CD14-positive monocyte (primary cell): ENCODE measurements around the gene VWC2L. TPM values are rescaled to one million over a fixed set of nuclear protein-coding genes. Genes with fewer than 3 reads are reported as not detected.

ENCODE experiments used
- DNase-seq, 3 donors: peaks; one replicate each; pipeline ENCODE4 v3.0.0-alpha.2; 2011 to 2022
- H2AFZ ChIP-seq: 2 replicates; pipeline ENCODE4 v1.6.0; 2012; ENCODE audit warnings: mild to moderate bottlenecking, low read depth, low read length, inconsistent platforms; ENCODE audit not compliant: insufficient read depth, poor library complexity, severe bottlenecking
- H3K27ac ChIP-seq, 2 donors: 1 replicate in 1 of 2; 2 replicates in 1 of 2; pipeline ENCODE4 v1.5.1; 2012 to 2013; ENCODE audit warnings: low read length in 2 of 2, control low read depth in 1 of 2, inconsistent platforms in 1 of 2, low read depth in 1 of 2, mild to moderate bottlenecking in 1 of 2
- H3K27me3 ChIP-seq, 2 donors: one replicate each; pipeline versions ENCODE4 v1.6.0 to v1.6.1; 2011 to 2013; ENCODE audit warnings: low read length in 2 of 2; ENCODE audit not compliant: control insufficient read depth in 2 of 2, insufficient read depth in 2 of 2
- H3K36me3 ChIP-seq, 2 donors: replicated peaks in 1 of 2; 1 replicate in 1 of 2; 2 replicates in 1 of 2; pipeline versions ENCODE4 v1.5.1 to v1.6.1; 2012 to 2013; ENCODE audit warnings: low read length in 2 of 2, control low read depth in 1 of 2, inconsistent platforms in 1 of 2, mild to moderate bottlenecking in 1 of 2; ENCODE audit not compliant: insufficient read depth in 2 of 2, control insufficient read depth in 1 of 2
- H3K4me1 ChIP-seq, 2 donors: 1 replicate in 1 of 2; 2 replicates in 1 of 2; pipeline versions ENCODE4 v1.5.1 to v1.6.1; 2012 to 2013; ENCODE audit warnings: low read length in 2 of 2, control low read depth in 1 of 2, inconsistent platforms in 1 of 2, mild to moderate bottlenecking in 1 of 2, moderate library complexity in 1 of 2; ENCODE audit not compliant: insufficient read depth in 2 of 2, control insufficient read depth in 1 of 2
- H3K4me2 ChIP-seq: replicated peaks from 2 replicates; pipeline ENCODE3; 2012; ENCODE audit warnings: low read length, moderate library complexity, mild to moderate bottlenecking; ENCODE audit not compliant: poor library complexity, severe bottlenecking; ENCODE audit errors: extremely low read depth
- H3K4me3 ChIP-seq, 3 experiments: fragments of 200-600 bp in 1 of 3; sonication (generic) in 1 of 3; replicated peaks in 1 of 3; 1 replicate in 2 of 3; 2 replicates in 1 of 3; pipeline ENCODE4 v1.5.1; 2011 to 2013; ENCODE audit warnings: low read length in 3 of 3, mild to moderate bottlenecking in 3 of 3, control low read depth in 2 of 3, low read depth in 2 of 3, inconsistent platforms in 1 of 3, moderate library complexity in 1 of 3
- H3K79me2 ChIP-seq: 2 replicates; pipeline ENCODE4 v1.6.0; 2012; ENCODE audit warnings: mild to moderate bottlenecking, control low read depth, inconsistent platforms, low read length, moderate library complexity; ENCODE audit not compliant: insufficient read depth
- H3K9ac ChIP-seq: 2 replicates; pipeline ENCODE4 v1.6.0; 2017; ENCODE audit warnings: low read length, mild to moderate bottlenecking; ENCODE audit not compliant: insufficient read depth, poor library complexity, severe bottlenecking
- H3K9me3 ChIP-seq, 2 donors: replicated peaks in 1 of 2; 1 replicate in 1 of 2; 2 replicates in 1 of 2; pipeline versions ENCODE4 v1.5.1 to v1.6.1; 2012 to 2013; ENCODE audit warnings: low read length in 2 of 2, control low read depth in 1 of 2; ENCODE audit not compliant: control insufficient read depth in 1 of 2, insufficient read depth in 1 of 2
- H4K20me1 ChIP-seq: 2 replicates; pipeline ENCODE4 v1.6.0; 2012; ENCODE audit warnings: mild to moderate bottlenecking, low read length, control low read depth, moderate library complexity; ENCODE audit not compliant: insufficient read depth
- H3K27ac Mint-ChIP-seq, 7 donors: one replicate each; pipeline ENCODE4 v1.8.0; 2020; ENCODE audit warnings: mild to moderate bottlenecking in 7 of 7, mixed read lengths in 7 of 7, moderate library complexity in 6 of 7, inconsistent platforms in 2 of 7
- H3K27me3 Mint-ChIP-seq, 3 donors: one replicate each; pipeline ENCODE4 v1.8.0; 2021 to 2022; ENCODE audit warnings: low read depth in 3 of 3, mild to moderate bottlenecking in 3 of 3, mixed read lengths in 3 of 3, moderate library complexity in 3 of 3, inconsistent platforms in 1 of 3
- H3K36me3 Mint-ChIP-seq, 2 donors: one replicate each; pipeline ENCODE4 v1.8.0; 2020; ENCODE audit warnings: mixed read lengths in 2 of 2, inconsistent platforms in 1 of 2, mild to moderate bottlenecking in 1 of 2
- H3K4me1 Mint-ChIP-seq: one replicate; pipeline ENCODE4 v1.8.0; 2020; ENCODE audit warnings: mild to moderate bottlenecking, mixed read lengths
- H3K4me3 Mint-ChIP-seq, 2 donors: one replicate each; pipeline ENCODE4 v1.8.0; 2020; ENCODE audit warnings: mild to moderate bottlenecking in 2 of 2, mixed read lengths in 2 of 2, moderate library complexity in 1 of 2
- H3K9me3 Mint-ChIP-seq, 7 donors: one replicate each; pipeline ENCODE4 v1.8.0; 2020 to 2022; ENCODE audit warnings: mixed read lengths in 7 of 7, mild to moderate bottlenecking in 6 of 7, moderate library complexity in 6 of 7, inconsistent platforms in 2 of 7
- WGBS: methylation state at CpG from one replicate; pipeline ENCODE4 v1.1.5; 2013; ENCODE audit warnings: missing lambda C conversion rate; ENCODE audit not compliant: insufficient coverage; 5-methylcytosine and 5-hydroxymethylcytosine counted together
- intact Hi-C, 2 donors: fragments of 100-400 bp; cut with micrococcal nuclease; formaldehyde crosslinking; loops; one replicate each; pipeline versions ENCODE4 v1.15.0 to v1.15.1; 2023
- polyA plus RNA-seq, 3 donors: library from polyadenylated mRNA; depleted of rRNA in 1 of 3; unstranded in 2 of 3; stranded (reverse) in 1 of 3; fragments of 300-500 nt in 2 of 3; fragments of >200 nt in 1 of 3; fragmentation: Illumina TruSeq in 2 of 3; gene quantifications; 1 replicate in 2 of 3; 2 replicates in 1 of 3; pipeline ENCODE4 v1.2.3, GENCODE V29; 2012 to 2021
- TF ChIP-seq, protein P1 (sequence below): fragments of 200-600 bp; IDR thresholded peaks from one replicate; pipeline ENCODE4 v1.8.0; 2022; ENCODE audit warnings: antibody characterized with exemption, mild to moderate bottlenecking

The VWC2L gene
- polyA plus RNA-seq, 3 donors: not detected

DNA sequence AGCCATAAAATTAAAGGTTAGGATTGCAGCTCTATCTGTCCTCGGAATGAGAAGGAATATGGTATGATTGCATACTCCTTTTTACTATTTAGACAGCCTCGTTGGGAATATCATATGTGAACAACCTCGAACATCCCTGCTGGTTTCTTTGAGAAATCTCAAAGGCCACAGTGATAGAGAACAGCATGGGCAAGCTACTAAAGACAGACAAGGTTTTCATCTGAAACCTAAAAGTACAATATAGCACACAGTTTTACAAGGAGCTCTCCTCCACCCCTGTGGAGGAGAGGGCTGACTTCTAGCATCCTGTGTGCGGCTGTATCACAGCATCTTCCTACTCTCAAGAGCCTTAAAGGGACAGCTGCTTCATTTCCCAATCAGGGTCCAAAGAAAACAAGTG is 104.3 kb downstream of the VWC2L start:
- H3K4me3 ChIP-seq: no peak overlapping the region
- H3K27me3 Mint-ChIP-seq: peaks cover 0 to 2% (median 0%) of the 10 kb centered on the region in 3 donors
- no peak for DNase-seq
- H3K9me3 ChIP-seq: no peaks in the 10 kb centered on the region
- H3K27me3 ChIP-seq: no peaks in the 10 kb centered on the region
- H3K79me2 ChIP-seq: no peaks in the 10 kb centered on the region
- H3K27ac Mint-ChIP-seq: no peak overlapping the region
- TF ChIP-seq, protein P1, sequence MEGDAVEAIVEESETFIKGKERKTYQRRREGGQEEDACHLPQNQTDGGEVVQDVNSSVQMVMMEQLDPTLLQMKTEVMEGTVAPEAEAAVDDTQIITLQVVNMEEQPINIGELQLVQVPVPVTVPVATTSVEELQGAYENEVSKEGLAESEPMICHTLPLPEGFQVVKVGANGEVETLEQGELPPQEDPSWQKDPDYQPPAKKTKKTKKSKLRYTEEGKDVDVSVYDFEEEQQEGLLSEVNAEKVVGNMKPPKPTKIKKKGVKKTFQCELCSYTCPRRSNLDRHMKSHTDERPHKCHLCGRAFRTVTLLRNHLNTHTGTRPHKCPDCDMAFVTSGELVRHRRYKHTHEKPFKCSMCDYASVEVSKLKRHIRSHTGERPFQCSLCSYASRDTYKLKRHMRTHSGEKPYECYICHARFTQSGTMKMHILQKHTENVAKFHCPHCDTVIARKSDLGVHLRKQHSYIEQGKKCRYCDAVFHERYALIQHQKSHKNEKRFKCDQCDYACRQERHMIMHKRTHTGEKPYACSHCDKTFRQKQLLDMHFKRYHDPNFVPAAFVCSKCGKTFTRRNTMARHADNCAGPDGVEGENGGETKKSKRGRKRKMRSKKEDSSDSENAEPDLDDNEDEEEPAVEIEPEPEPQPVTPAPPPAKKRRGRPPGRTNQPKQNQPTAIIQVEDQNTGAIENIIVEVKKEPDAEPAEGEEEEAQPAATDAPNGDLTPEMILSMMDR: no peak
- H2AFZ ChIP-seq: no peak overlapping the region
- H3K4me3 Mint-ChIP-seq: no peak overlapping the region
- H3K4me1 Mint-ChIP-seq: no peaks in the 10 kb centered on the region
- no peak overlapping the region for H3K4me2 ChIP-seq
- H4K20me1 ChIP-seq: no peaks in the 10 kb centered on the region
- H3K36me3 Mint-ChIP-seq: no peaks in the 10 kb centered on the region
- H3K4me1 ChIP-seq: no peaks in the 10 kb centered on the region
- peaks cover 0 to 7% (median 4%) of the 10 kb centered on the region in 7 donors for H3K9me3 Mint-ChIP-seq
- H3K27ac ChIP-seq: no peak overlapping the region
- intact Hi-C loops: no loop called here
- H3K9ac ChIP-seq: no peak overlapping the region
- 70% methylated on average over 3 of the region's 4 CpGs for WGBS
- H3K36me3 ChIP-seq: no peaks in the 10 kb centered on the region

DNA sequence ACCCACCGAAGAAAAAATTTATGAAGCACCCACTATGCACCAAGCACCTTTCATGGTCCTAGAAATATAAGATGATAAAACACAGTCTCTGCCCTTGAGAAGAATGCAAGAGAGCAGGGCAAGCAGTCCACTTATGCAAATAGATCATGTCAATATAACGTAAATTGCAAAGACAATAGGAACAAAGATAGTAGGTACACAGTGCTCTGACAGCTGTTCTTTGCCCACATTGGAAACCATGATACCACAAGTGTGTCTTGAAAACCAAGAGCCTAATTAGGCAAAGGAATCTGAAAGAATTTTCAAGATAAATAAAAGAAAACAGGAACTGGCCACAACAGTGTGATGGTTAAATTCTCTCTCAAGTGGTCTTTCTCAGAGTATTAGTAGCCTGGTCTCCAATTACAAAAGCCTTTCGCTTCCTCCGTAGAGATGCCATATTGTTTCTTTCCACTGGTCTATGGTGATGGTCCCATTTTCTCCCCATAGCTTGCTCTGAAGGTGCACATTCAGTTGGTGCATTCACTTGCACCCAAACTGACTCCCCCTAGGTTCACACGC is 108.5 kb downstream of the VWC2L start:
- 96% methylated on average over 3 of the region's 5 CpGs for WGBS
- Histone ChIP-seq H3K4me3 (no peak overlapping the region), H3K27ac (no peak overlapping the region), H3K79me2 (no peaks in the 10 kb centered on the region), H3K9ac (no peak overlapping the region), H4K20me1 (no peaks in the 10 kb centered on the region), H3K27me3 (no peaks in the 10 kb centered on the region), H3K4me2 (no peak overlapping the region), H2AFZ (no peak overlapping the region), H3K36me3 (no peaks in the 10 kb centered on the region), H3K4me1 (no peaks in the 10 kb centered on the region), H3K9me3 (peaks cover 0 to 3% of the 10 kb centered on the region in 2 donors)
- no peaks in the 10 kb centered on the region for H3K36me3 Mint-ChIP-seq
- TF ChIP-seq, protein P1: no peak
- DNase-seq: no peak
- H3K4me3 Mint-ChIP-seq: no peak overlapping the region
- H3K9me3 Mint-ChIP-seq: peaks cover 2 to 12% (median 3%) of the 10 kb centered on the region in 7 donors
- H3K4me1 Mint-ChIP-seq: no peaks in the 10 kb centered on the region
- intact Hi-C loops: no loop called here
- H3K27me3 Mint-ChIP-seq: peaks cover 0 to 2% (median 0%) of the 10 kb centered on the region in 3 donors
- H3K27ac Mint-ChIP-seq: no peak overlapping the region
